ENCODE measurements around the gene QSER1. TPM values are rescaled to one million over a fixed set of nuclear protein-coding genes. Genes with fewer than 3 reads are reported as not detected.
"Not testable (repeated sequence)": the region's sequence is repeated elsewhere in the genome, so short reads cannot be mapped to it uniquely, and the experiment has no call there.

QSER1 gene
- total and polyA plus RNA-seq, 12 donors = 2.5 to 23.8 (median 19.2) TPM

DNA sequence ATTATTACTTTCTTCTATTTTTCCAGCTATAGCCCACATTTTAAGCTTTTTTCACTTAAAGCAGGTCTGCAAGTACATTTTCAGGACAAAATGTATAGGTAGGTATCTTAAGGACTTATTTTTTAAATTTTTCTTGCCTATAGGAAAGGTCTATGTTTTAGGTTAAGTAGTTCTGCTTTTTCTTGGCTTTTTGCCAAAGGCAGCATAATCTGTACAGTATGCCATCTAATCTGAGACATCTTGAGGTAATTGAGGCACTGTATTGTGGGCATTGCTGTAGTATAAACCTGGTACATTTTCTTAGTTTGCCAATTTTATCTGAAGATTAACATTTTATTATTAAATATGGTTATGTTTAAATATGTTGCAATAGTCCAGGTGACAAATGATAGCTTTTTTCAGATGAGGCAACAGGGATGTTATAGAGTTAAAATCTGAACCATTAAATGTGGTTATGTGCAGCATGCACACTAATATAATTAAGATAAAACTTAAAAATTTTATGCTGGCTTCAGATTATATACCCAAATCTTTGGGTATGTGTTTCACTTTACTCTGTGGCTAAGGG, 42.9 kb downstream of the QSER1 start:
- Histone ChIP-seq H3K4me1 (peaks cover 0 to 12% (median under 1%) of the 10 kb centered on the region in 9 donors), H3K4me3 (no peak overlapping the region), H3K27me3 (no peaks in the 10 kb centered on the region), H3K9me3 (no peaks in the 10 kb centered on the region), H3K27ac (no peak overlapping the region), H3K36me3 (peaks cover 0 to 84% (median 32%) of the 10 kb centered on the region in 9 donors)
- intact Hi-C loops (cut with DNase I) = no loop called here
- DNase-seq (no peak), ATAC-seq (no peak)
- TF ChIP-seq, protein P1, sequence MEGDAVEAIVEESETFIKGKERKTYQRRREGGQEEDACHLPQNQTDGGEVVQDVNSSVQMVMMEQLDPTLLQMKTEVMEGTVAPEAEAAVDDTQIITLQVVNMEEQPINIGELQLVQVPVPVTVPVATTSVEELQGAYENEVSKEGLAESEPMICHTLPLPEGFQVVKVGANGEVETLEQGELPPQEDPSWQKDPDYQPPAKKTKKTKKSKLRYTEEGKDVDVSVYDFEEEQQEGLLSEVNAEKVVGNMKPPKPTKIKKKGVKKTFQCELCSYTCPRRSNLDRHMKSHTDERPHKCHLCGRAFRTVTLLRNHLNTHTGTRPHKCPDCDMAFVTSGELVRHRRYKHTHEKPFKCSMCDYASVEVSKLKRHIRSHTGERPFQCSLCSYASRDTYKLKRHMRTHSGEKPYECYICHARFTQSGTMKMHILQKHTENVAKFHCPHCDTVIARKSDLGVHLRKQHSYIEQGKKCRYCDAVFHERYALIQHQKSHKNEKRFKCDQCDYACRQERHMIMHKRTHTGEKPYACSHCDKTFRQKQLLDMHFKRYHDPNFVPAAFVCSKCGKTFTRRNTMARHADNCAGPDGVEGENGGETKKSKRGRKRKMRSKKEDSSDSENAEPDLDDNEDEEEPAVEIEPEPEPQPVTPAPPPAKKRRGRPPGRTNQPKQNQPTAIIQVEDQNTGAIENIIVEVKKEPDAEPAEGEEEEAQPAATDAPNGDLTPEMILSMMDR (IDR thresholded peaks at IDR 0.05) = no peak

DNA sequence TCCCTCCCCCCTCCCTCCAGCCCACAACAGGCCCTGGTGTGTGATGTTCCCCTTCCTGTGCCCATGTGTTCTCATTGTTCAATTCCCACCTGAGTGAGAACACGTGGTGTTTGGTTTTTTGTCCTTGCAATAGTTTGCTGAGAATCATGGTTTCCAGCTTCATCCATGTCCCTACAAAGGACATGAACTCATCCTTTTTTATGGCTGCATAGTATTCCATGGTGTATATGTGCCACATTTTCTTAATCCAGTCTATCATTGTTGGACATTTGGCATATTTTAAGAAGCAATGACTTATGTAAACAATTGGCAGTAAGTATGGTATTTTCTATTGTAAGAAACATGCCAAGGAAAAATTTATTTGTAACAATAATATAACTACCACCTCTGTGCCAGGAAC, 43.6 kb downstream of the QSER1 start:
- peaks cover 0 to 16% (median 4%) of the 10 kb centered on the region in 9 donors for H3K4me1 ChIP-seq
- DNase-seq; ATAC-seq; H3K9me3 ChIP-seq; H3K4me3 ChIP-seq; H3K27ac ChIP-seq; intact Hi-C loops (cut with DNase I); H3K27me3 ChIP-seq: not testable (repeated sequence)
- 95 to 97% methylated on average over 1 of the region's 1 CpG for WGBS, 2 donors
- H3K36me3 ChIP-seq = peaks cover 0 to 78% (median 29%) of the 10 kb centered on the region in 9 donors

DNA sequence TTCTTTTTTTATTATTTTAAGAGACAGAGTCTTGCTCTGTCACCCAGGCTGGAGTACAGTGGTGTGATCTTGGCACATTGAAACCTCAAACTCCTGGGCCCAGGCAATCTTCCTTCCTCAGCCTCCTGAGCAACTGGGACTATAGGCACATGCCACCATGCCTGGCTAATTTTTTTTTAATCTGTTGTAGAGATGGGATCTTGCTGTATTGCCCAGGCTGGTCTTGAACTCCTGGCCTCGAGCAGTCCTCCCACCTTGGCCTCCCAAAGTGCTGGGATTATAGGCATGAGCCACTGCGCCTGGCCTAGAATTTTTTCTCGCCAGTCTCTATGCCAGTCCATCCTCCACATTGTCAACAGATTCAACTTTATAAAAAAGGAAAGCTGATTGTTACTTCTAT, 44.7 kb downstream of the QSER1 start:
- intact Hi-C loops (cut with DNase I); H3K27me3 ChIP-seq; ATAC-seq; H3K9me3 ChIP-seq; H3K4me3 ChIP-seq; DNase-seq; H3K27ac ChIP-seq: not testable (repeated sequence)
- WGBS, 2 donors = 95 to 99% methylated on average over 3 of the region's 3 CpGs
- Histone ChIP-seq H3K36me3 (peaks cover 0 to 67% (median 19%) of the 10 kb centered on the region in 9 donors), H3K4me1 (peaks cover 0 to 16% (median 4%) of the 10 kb centered on the region in 9 donors)

DNA sequence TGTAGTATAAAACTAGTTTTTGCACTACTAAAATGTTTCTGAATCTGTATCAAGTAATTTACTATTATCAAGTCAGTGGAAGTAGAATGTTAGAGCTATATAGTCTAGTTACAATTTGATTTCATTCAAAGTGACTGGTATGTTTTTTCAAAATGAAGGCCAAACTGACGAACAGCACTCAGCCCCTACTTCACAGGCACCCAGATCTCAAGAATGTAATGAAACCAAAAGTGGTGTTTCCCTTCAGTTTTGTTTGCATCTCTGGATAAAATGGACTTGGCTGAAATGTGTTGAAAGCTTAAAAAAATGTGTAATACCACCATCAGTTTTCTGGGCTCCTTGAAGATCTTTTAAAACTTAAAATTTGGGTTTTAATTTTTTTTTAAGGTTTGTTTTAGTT, 46.4 kb downstream of the QSER1 start:
- WGBS, 2 donors = 55 to 60% methylated on average over 1 of the region's 1 CpG
- H3K27me3 ChIP-seq = no peaks in the 10 kb centered on the region
- H3K4me1 ChIP-seq = peaks cover 0 to 16% (median 4%) of the 10 kb centered on the region in 9 donors
- no peak overlapping the region for H3K4me3 ChIP-seq
- ATAC-seq (no peak), DNase-seq (no peak)
- TF ChIP-seq, protein P1 (IDR thresholded peaks at IDR 0.05) = no peak
- peaks cover 0 to 3% (median 0%) of the 10 kb centered on the region in 11 donors for H3K9me3 ChIP-seq
- intact Hi-C loops (cut with DNase I) = no loop called here
- H3K27ac ChIP-seq = no peak overlapping the region
- peaks cover 0 to 49% (median 3%) of the 10 kb centered on the region in 9 donors for H3K36me3 ChIP-seq

DNA sequence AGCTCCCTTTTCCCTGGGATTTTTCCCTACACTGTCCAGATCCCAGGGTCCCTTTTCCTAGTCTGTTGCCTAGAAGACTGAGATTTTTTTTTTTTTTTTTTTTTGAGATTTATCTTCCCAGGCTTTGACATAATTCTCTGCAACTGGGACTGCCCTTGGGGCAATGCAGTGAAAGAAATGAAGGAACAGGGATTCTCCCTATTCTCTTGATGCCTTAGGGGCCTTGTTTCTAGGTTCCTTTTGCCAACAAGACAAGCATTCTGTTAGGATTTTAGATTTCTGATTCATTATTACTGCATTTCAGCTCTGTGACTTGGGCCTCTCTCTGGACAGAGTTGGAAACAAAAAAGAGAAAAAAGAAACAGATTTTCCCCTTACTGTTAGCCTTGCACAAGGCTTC, 47.3 kb downstream of the QSER1 start:
- no peak overlapping the region for H3K4me3 ChIP-seq
- H3K27ac ChIP-seq = no peak overlapping the region
- TF ChIP-seq, protein P1 (IDR thresholded peaks at IDR 0.05) = no peak
- H3K4me1 ChIP-seq = peaks cover 0 to 16% (median 4%) of the 10 kb centered on the region in 9 donors
- H3K36me3 ChIP-seq = peaks cover 0 to 41% (median 0%) of the 10 kb centered on the region in 9 donors
- H3K27me3 ChIP-seq = no peaks in the 10 kb centered on the region
- no peak for DNase-seq
- intact Hi-C loops (cut with DNase I) = no loop called here
- no peak for ATAC-seq
- H3K9me3 ChIP-seq = peaks cover 0 to 3% (median 0%) of the 10 kb centered on the region in 11 donors
